ENCODE results near the gene CDYL.

- TF ChIP-seq CTCF (IDR thresholded peaks at IDR 0.05; ENCODE audit: low read length), result no peak
- no peak for TF ChIP-seq EZH2 (IDR thresholded peaks at IDR 0.05; ENCODE audit: borderline replicate concordance, low read length)
Measured at GRCh38 chr6:4806337-4806725, 30.1 kb downstream of the CDYL start.
